PFSK-1 (cell line): ENCODE results near the gene LRBA.

Source experiments
- FOXP2 ChIP-seq: optimal IDR thresholded peaks from 2 replicates; pipeline ENCODE3; 2011; ENCODE audit warnings: borderline replicate concordance, control low read depth, inconsistent platforms; ENCODE audit not compliant: insufficient read depth; ENCODE audit errors: extremely low read length, extremely low read depth
- POLR2AphosphoS5 ChIP-seq: IDR thresholded peaks from 2 replicates; pipeline ENCODE4 v1.6.1; 2012; ENCODE audit warnings: low read depth, mild to moderate bottlenecking, control low read depth, low read length, moderate library complexity
- SIN3A ChIP-seq: IDR thresholded peaks from 2 replicates; pipeline ENCODE4 v1.6.1; 2012; ENCODE audit warnings: mild to moderate bottlenecking, low read length, moderate library complexity, borderline replicate concordance; ENCODE audit not compliant: insufficient read depth
- TAF1 ChIP-seq: IDR thresholded peaks from 2 replicates; pipeline ENCODE4 v1.6.1; 2012; ENCODE audit warnings: low read length, control low read depth, borderline replicate concordance; ENCODE audit not compliant: insufficient read depth
- TF ChIP-seq, protein P1 (sequence below), 2 experiments: IDR thresholded peaks; 2 replicates each; pipeline versions ENCODE4 v1.6.1 to v1.8.0; 2011 to 2012; ENCODE audit warnings: low read depth in 2 of 2, low read length in 2 of 2, control low read depth in 1 of 2, inconsistent platforms in 1 of 2, mild to moderate bottlenecking in 1 of 2, moderate library complexity in 1 of 2; ENCODE audit not compliant: insufficient read depth in 1 of 2

- TF ChIP-seq POLR2AphosphoS5 (no peak), FOXP2 (no peak), SIN3A (no peak), TAF1 (no peak)
- TF ChIP-seq, protein P1, sequence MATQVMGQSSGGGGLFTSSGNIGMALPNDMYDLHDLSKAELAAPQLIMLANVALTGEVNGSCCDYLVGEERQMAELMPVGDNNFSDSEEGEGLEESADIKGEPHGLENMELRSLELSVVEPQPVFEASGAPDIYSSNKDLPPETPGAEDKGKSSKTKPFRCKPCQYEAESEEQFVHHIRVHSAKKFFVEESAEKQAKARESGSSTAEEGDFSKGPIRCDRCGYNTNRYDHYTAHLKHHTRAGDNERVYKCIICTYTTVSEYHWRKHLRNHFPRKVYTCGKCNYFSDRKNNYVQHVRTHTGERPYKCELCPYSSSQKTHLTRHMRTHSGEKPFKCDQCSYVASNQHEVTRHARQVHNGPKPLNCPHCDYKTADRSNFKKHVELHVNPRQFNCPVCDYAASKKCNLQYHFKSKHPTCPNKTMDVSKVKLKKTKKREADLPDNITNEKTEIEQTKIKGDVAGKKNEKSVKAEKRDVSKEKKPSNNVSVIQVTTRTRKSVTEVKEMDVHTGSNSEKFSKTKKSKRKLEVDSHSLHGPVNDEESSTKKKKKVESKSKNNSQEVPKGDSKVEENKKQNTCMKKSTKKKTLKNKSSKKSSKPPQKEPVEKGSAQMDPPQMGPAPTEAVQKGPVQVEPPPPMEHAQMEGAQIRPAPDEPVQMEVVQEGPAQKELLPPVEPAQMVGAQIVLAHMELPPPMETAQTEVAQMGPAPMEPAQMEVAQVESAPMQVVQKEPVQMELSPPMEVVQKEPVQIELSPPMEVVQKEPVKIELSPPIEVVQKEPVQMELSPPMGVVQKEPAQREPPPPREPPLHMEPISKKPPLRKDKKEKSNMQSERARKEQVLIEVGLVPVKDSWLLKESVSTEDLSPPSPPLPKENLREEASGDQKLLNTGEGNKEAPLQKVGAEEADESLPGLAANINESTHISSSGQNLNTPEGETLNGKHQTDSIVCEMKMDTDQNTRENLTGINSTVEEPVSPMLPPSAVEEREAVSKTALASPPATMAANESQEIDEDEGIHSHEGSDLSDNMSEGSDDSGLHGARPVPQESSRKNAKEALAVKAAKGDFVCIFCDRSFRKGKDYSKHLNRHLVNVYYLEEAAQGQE (IDR thresholded peaks at IDR 0.05; ENCODE audit: insufficient read depth in 1 of 2, low read depth in 2 of 2, low read length in 2 of 2): no peak
Observed at GRCh38 chr4:150632639-150633038, 382.4 kb downstream of the LRBA start.
